Measurements from ENCODE around the gene ZBTB21. TPM values are rescaled to one million over a fixed set of nuclear protein-coding genes. Genes with fewer than 3 reads are reported as not detected.

ZBTB21 gene
- total RNA-seq, 2 donors from 2014 or later: 17.3 to 23.1 TPM

DNA sequence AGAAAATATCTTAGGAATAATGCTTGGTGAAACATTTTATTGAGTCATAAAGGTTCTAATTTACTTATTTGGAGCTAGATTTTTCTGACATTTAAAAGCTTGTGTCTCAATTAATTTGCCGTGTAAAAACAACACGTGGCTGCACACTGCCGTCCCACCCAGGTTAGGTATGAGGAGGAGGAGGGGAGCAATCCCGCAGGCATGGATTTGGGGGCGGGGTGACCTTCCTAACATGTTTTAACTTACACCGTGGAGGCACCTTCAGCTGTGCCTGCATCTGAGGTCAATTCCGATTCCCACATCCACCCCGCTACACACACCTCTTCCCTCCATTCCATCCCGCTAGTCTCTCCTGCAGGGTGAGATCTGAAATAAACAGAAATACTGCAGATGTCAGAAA, 32.5 kb upstream of the ZBTB21 start:
- no peak for DNase-seq
- no peak overlapping the region for H3K27ac Mint-ChIP-seq
- 92 to 96% methylated on average over 7 to 9 of the region's 9 CpGs for WGBS, 2 experiments (ENCODE audit: insufficient coverage in 1 of 2, insufficient read length in 1 of 2)

DNA sequence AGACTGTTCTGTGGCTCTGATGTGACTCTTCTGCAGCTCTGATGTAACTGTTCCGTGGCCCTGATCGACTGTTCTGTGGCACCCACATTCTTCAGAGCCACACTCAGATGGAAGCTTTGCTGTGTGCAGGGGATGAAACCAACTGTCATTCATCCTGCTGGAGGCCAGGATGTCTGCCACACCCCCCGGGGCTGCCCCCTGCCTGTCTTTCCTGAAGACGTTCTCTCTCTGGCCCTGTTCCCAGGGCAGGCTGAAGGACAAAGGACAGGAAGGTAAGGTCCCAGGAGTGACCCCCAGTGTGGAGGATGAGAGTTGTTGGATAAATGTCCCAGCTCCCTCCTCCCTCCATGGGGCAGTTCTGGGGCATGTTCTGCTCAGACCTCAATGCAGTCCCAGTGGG, 31.6 kb upstream of the ZBTB21 start:
- Histone ChIP-seq H3K36me3 (ENCODE audit: control insufficient read depth, insufficient read depth, low read length) (no peaks in the 10 kb centered on the region), H3K4me3 (ENCODE audit: low read length) (no peak overlapping the region), H3K27ac (ENCODE audit: low read depth, low read length) (no peak overlapping the region), H3K4me1 (ENCODE audit: control insufficient read depth, insufficient read depth, low read length) (no peaks in the 10 kb centered on the region), H3K9ac (ENCODE audit: extremely low read depth, low read length, poor library complexity, severe bottlenecking) (no peak overlapping the region), H3K9me3 (ENCODE audit: control insufficient read depth, low read length) (no peaks in the 10 kb centered on the region), H3K27me3 (ENCODE audit: control insufficient read depth, insufficient read depth, low read length, poor library complexity, severe bottlenecking) (no peaks in the 10 kb centered on the region)
- peaks cover 2% of the 10 kb centered on the region for H3K4me1 Mint-ChIP-seq
- no peaks in the 10 kb centered on the region for H3K27me3 Mint-ChIP-seq (ENCODE audit: insufficient read depth)
- peaks cover 3% of the 10 kb centered on the region for H3K9me3 Mint-ChIP-seq
- 86 to 94% methylated on average over 2 to 4 of the region's 4 CpGs for WGBS, 2 experiments (ENCODE audit: insufficient coverage in 1 of 2, insufficient read length in 1 of 2)
- DNase-seq: no peak
- no peaks in the 10 kb centered on the region for H3K36me3 Mint-ChIP-seq (ENCODE audit: low read depth)
- no peak overlapping the region for H3K27ac Mint-ChIP-seq
- no peak overlapping the region for H3K4me3 Mint-ChIP-seq
- TF ChIP-seq, protein P1, sequence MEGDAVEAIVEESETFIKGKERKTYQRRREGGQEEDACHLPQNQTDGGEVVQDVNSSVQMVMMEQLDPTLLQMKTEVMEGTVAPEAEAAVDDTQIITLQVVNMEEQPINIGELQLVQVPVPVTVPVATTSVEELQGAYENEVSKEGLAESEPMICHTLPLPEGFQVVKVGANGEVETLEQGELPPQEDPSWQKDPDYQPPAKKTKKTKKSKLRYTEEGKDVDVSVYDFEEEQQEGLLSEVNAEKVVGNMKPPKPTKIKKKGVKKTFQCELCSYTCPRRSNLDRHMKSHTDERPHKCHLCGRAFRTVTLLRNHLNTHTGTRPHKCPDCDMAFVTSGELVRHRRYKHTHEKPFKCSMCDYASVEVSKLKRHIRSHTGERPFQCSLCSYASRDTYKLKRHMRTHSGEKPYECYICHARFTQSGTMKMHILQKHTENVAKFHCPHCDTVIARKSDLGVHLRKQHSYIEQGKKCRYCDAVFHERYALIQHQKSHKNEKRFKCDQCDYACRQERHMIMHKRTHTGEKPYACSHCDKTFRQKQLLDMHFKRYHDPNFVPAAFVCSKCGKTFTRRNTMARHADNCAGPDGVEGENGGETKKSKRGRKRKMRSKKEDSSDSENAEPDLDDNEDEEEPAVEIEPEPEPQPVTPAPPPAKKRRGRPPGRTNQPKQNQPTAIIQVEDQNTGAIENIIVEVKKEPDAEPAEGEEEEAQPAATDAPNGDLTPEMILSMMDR (conservative IDR thresholded peaks at IDR 0.05): no peak

More for the DNA sequence above, 32.5 kb upstream of the ZBTB21 start:
- Mint-ChIP-seq H3K9me3 (peaks cover 3% of the 10 kb centered on the region), H3K4me3 (no peak overlapping the region), H3K36me3 (ENCODE audit: low read depth) (no peaks in the 10 kb centered on the region), H3K4me1 (peaks cover 2% of the 10 kb centered on the region), H3K27me3 (ENCODE audit: insufficient read depth) (no peaks in the 10 kb centered on the region)
- no peaks in the 10 kb centered on the region for H3K36me3 ChIP-seq (ENCODE audit: control insufficient read depth, insufficient read depth, low read length)
- no peaks in the 10 kb centered on the region for H3K9me3 ChIP-seq (ENCODE audit: control insufficient read depth, low read length)
- no peak overlapping the region for H3K9ac ChIP-seq (ENCODE audit: extremely low read depth, low read length, poor library complexity, severe bottlenecking)
- H3K4me3 ChIP-seq (ENCODE audit: low read length): no peak overlapping the region
- H3K27me3 ChIP-seq (ENCODE audit: control insufficient read depth, insufficient read depth, low read length, poor library complexity, severe bottlenecking): no peaks in the 10 kb centered on the region
- TF ChIP-seq, protein P1 (conservative IDR thresholded peaks at IDR 0.05): no peak
- no peaks in the 10 kb centered on the region for H3K4me1 ChIP-seq (ENCODE audit: control insufficient read depth, insufficient read depth, low read length)
- H3K27ac ChIP-seq (ENCODE audit: low read depth, low read length): no peak overlapping the region

DNA sequence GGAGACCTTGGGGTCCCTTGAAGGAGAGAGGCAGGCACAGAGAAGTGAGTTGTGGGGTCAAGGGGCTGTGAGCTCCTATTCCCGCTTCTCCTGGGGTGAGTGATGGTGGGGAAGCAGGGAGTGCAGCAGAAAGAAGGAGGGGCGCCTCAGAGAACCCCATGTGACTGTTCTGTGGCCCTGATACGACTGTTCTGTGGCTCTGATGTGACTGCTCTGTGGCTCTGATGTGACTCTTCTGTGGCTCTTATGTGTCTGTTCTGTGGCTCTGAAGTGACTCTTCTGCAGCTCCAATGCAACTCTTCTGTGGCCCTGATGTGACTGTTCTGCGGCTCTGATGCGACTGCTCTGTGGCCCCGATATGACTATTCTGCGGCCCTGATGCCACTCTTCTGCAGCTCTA, 31.1 kb upstream of the ZBTB21 start:
- Histone ChIP-seq H3K27me3 (ENCODE audit: control insufficient read depth, insufficient read depth, low read length, poor library complexity, severe bottlenecking) (no peaks in the 10 kb centered on the region), H3K4me1 (ENCODE audit: control insufficient read depth, insufficient read depth, low read length) (no peaks in the 10 kb centered on the region), H3K9ac (ENCODE audit: extremely low read depth, low read length, poor library complexity, severe bottlenecking) (no peak overlapping the region), H3K4me3 (ENCODE audit: low read length) (no peak overlapping the region), H3K9me3 (ENCODE audit: control insufficient read depth, low read length) (no peaks in the 10 kb centered on the region), H3K36me3 (ENCODE audit: control insufficient read depth, insufficient read depth, low read length) (no peaks in the 10 kb centered on the region), H3K27ac (ENCODE audit: low read depth, low read length) (no peak overlapping the region)
- Mint-ChIP-seq H3K4me3 (no peak overlapping the region), H3K27me3 (ENCODE audit: insufficient read depth) (no peaks in the 10 kb centered on the region), H3K9me3 (peaks cover 3% of the 10 kb centered on the region), H3K4me1 (peaks cover 2% of the 10 kb centered on the region), H3K27ac (no peak overlapping the region), H3K36me3 (ENCODE audit: low read depth) (no peaks in the 10 kb centered on the region)
- WGBS, 2 experiments (ENCODE audit: insufficient coverage in 1 of 2, insufficient read length in 1 of 2): 95 to 96% methylated on average over 5 to 7 of the region's 7 CpGs
- no peak for DNase-seq
- TF ChIP-seq, protein P1 (conservative IDR thresholded peaks at IDR 0.05): no peak

Measured in endodermal cell (in vitro differentiated cells).